ENCODE measurements around the gene ZNF831.

The ZNF831 gene

DNA sequence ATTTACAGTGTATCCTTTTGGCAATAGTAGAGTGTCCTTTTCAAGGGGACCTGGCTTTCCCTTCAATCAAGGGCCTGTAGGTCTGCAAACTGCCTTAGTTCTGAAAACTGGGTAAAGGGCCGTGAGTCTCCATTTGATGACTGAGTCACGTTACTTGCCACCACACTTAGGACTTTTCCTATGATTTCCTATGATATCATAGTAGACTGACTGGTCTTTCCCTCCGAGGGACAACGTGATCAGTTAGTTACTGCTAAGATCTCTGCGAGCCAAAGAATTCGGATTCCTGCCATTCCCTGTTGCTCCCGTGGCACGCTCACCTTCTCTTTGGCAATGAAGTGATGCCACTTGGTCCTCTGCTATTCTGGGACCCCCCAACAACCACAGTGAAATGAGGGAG lies 8.4 kb downstream of the ZNF831 start:
- Histone ChIP-seq H3K27me3 (ENCODE audit: insufficient read depth, poor library complexity, severe bottlenecking) (no peaks in the 10 kb centered on the region), H3K4me3 (replicated peaks; ENCODE audit: insufficient read depth, low read length) (no peak overlapping the region), H3K27ac (replicated peaks) (no peak overlapping the region)
- TF ChIP-seq CTCF (IDR thresholded peaks at IDR 0.05; ENCODE audit: insufficient read depth, low read length) (no peak), POLR2AphosphoS5 (IDR thresholded peaks at IDR 0.05; ENCODE audit: low read depth) (no peak), REST (IDR thresholded peaks at IDR 0.05; ENCODE audit: insufficient replicate concordance, low read depth) (no peak), SPI1 (IDR thresholded peaks at IDR 0.05; ENCODE audit: borderline replicate concordance, low read depth) (no peak), GABPA (IDR thresholded peaks at IDR 0.05; ENCODE audit: low read depth) (no peak)
- DNase-seq (ENCODE audit: low read depth in 1 of 2, low spot score in 1 of 2) = no peak

DNA sequence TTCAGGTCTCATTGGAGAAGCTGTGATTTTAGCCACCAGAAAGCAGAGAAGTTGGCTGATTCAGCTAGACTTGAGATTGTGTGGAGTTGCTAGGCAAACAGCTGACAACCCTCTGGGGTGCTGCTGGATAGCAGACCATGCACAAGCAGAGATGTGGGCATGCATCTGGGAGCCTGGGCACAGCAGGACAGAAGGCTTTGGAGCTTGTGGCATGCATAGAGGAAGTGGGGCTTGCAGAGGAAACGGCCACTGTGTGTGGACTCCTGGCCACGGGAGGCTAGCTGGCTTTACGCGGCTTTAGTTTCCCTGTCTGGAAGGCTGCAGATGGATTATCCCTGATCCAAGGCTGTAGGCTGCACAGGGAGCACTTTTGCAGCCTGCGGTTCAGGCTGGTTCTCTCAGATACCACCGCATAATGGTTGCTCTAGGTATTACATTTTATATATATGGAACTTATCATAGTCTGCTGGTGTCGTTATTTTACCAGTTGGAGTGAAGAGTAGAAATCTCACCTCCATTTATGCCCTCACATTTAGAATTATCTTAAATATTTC lies 10.4 kb downstream of the ZNF831 start:
- TF ChIP-seq SPI1 (IDR thresholded peaks at IDR 0.05; ENCODE audit: borderline replicate concordance, low read depth) (0 out of 2 replicates have a peak, but pooled peaks have one; percentile 24), POLR2AphosphoS5 (IDR thresholded peaks at IDR 0.05; ENCODE audit: low read depth) (no peak)
- DNase-seq (ENCODE audit: low read depth in 1 of 2, low spot score in 1 of 2) = no peak
- H3K27ac ChIP-seq (replicated peaks) = no peak overlapping the region
- no peak overlapping the region for H3K4me3 ChIP-seq (replicated peaks; ENCODE audit: insufficient read depth, low read length)
- H3K27me3 ChIP-seq (ENCODE audit: insufficient read depth, poor library complexity, severe bottlenecking) = no peaks in the 10 kb centered on the region

DNA sequence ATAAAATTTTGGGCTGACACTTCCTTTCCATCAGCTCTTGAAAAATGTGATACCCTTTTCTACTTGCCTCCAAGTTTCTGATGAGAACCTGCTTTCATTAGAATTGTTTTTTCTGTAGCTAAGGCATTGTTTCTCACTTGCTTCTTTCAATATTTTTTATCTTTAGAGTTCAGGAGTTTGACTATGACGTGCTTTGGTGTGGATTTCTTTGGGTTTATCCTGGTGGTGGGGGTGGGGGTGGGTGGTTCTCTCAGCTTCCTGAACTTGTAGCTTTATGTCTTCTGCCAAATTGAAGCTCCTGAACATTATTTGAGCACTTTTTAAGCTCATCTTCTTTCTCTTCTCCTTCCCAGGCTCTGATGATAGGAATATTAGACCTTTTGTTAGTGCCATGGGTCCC lies 11.4 kb downstream of the ZNF831 start:
- Histone ChIP-seq H3K27ac (replicated peaks) (no peak overlapping the region), H3K4me3 (replicated peaks; ENCODE audit: insufficient read depth, low read length) (no peak overlapping the region), H3K27me3 (ENCODE audit: insufficient read depth, poor library complexity, severe bottlenecking) (no peaks in the 10 kb centered on the region)
- no peak for TF ChIP-seq GABPA (IDR thresholded peaks at IDR 0.05; ENCODE audit: low read depth)
- no peak for DNase-seq (ENCODE audit: low read depth in 1 of 2, low spot score in 1 of 2)

- no peak for DNase-seq (ENCODE audit: low read depth in 1 of 2, low spot score in 1 of 2)
- Histone ChIP-seq H3K27ac (replicated peaks) (no peak overlapping the region), H3K27me3 (ENCODE audit: insufficient read depth, poor library complexity, severe bottlenecking) (no peaks in the 10 kb centered on the region), H3K4me3 (replicated peaks; ENCODE audit: insufficient read depth, low read length) (no peak overlapping the region)
- TF ChIP-seq CTCF (IDR thresholded peaks at IDR 0.05; ENCODE audit: insufficient read depth, low read length) (no peak), SPI1 (IDR thresholded peaks at IDR 0.05; ENCODE audit: borderline replicate concordance, low read depth) (no peak), POLR2AphosphoS5 (IDR thresholded peaks at IDR 0.05; ENCODE audit: low read depth) (no peak), GABPA (IDR thresholded peaks at IDR 0.05; ENCODE audit: low read depth) (no peak), REST (IDR thresholded peaks at IDR 0.05; ENCODE audit: insufficient replicate concordance, low read depth) (no peak)
These were observed 12.2 kb downstream of the ZNF831 start for GRCh38 chr20:59175861-59176260.

- no peak overlapping the region for H3K4me3 ChIP-seq (replicated peaks; ENCODE audit: insufficient read depth, low read length)
- TF ChIP-seq GABPA (IDR thresholded peaks at IDR 0.05; ENCODE audit: low read depth) (no peak), SPI1 (IDR thresholded peaks at IDR 0.05; ENCODE audit: borderline replicate concordance, low read depth) (no peak), REST (IDR thresholded peaks at IDR 0.05; ENCODE audit: insufficient replicate concordance, low read depth) (no peak), CTCF (IDR thresholded peaks at IDR 0.05; ENCODE audit: insufficient read depth, low read length) (no peak), POLR2AphosphoS5 (IDR thresholded peaks at IDR 0.05; ENCODE audit: low read depth) (no peak)
- H3K27ac ChIP-seq (replicated peaks) = no peak overlapping the region
- no peaks in the 10 kb centered on the region for H3K27me3 ChIP-seq (ENCODE audit: insufficient read depth, poor library complexity, severe bottlenecking)
- DNase-seq (ENCODE audit: low read depth in 1 of 2, low spot score in 1 of 2) = no peak
These were observed 13.2 kb downstream of the ZNF831 start for GRCh38 chr20:59176812-59177211.

Measured in HL-60 (cell line).